Measurements from ENCODE around the gene PSMB5.
"Not testable (repeated sequence)": the region's sequence is repeated elsewhere in the genome, so short reads cannot be mapped to it uniquely, and the experiment has no call there.

PSMB5 gene

GRCh38 chr14:23006544-23007419, 27.9 kb downstream of the PSMB5 start:
- DNase-seq (ENCODE audit: low read depth): peak; percentile 99
- H3K4me3 ChIP-seq (ENCODE audit: low read depth, low read length): peak overlapping the region; percentile 82
- peak; percentile 48 for TF ChIP-seq CTCF (conservative IDR thresholded peaks at IDR 0.05; ENCODE audit: low read depth, low read length)

DNA sequence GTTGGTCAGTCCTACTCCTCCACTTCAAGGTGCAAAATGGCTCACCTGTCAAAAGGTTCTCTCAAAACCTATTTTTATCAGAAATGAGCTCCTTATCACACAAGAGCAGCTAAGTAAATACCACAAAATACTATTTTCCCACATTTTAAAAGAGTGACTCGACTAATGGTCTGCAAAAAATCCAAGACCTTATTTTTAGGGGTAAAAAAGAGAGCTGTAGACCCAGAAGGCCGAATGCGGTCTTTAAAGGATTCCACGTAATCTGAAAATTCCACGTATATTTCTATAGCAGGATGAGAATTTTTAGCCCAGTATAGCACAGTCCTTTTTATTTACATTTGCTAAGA, 28.5 kb downstream of the PSMB5 start:
- DNase-seq (ENCODE audit: low read depth): no peak
- TF ChIP-seq CTCF (conservative IDR thresholded peaks at IDR 0.05; ENCODE audit: low read depth, low read length): no peak
- H3K4me3 ChIP-seq (ENCODE audit: low read depth, low read length): peak overlapping the region; percentile 82

DNA sequence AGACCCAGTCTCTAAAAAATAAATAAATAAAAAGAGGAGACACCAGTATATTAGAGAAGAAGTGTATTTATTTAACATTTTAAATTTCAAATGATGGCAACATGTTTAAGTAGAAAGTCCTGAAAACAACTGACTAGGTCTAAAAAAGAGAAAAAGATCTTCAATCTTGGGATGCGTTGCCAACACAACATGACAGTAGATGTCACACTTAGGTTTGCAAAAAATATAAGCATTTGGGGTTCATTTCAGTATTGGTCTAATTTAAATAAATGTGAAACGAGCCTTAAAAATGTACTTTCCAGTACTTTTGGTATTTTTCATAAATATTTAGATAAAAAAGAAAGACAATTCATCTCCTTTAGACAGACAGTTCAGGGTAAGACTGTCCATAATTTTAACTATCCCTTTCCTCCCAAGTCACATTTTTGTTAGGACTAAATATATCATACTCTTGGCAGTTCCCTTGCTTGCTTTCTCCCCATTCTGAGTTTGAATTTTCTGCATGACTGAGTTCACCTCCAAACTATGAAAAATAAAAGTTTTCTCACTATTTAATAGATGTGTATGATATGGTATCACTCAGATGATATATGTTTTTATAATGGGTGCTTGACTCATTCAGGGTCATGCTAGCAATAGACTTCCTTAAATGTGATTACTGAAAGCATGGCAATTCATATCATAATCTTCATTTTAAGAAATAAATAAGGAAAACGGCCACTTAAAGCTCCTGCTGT, 29.1 kb downstream of the PSMB5 start:
- no peak for DNase-seq (ENCODE audit: low read depth)
- TF ChIP-seq CTCF (conservative IDR thresholded peaks at IDR 0.05; ENCODE audit: low read depth, low read length): no peak
- no peak overlapping the region for H3K4me3 ChIP-seq (ENCODE audit: low read depth, low read length)

DNA sequence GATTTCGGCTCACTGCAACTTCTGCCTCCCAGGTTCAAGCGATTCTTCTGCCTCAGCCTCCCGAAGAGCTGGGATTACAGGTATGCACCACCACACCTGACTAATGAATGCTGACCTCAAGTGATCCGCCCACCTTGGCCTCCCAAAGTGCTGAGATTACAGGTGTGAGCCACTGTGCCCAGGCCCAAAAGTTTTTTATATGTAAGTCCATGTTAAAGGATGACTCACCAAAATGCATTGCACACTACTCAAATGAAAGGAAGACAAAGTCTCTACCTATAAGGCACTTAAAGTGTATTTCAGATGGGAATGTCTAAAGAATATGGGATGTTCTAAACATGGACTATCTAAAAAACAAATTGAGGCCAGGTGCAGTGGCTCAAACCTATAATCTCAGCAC, 30.4 kb downstream of the PSMB5 start:
- not testable (repeated sequence) for DNase-seq (ENCODE audit: low read depth); H3K4me3 ChIP-seq (ENCODE audit: low read depth, low read length)

DNA sequence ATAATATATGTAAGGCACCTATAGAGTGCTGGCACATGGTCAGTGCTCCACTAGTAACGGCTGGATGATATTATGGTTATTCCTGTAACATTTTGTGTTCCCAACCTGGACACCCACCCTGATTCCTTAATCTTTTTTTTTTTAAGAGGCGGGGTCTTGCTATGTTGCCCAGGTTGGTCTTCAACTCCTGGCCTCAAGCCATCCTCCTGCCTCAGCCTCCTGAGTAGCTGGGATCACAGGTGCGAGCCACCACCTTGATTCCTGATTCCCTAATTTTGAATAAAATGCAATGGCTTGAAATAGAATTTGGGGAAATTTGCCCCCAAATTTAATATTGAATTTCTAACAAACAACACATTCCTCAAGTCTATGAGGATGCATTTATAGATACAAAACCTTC, 32.1 kb downstream of the PSMB5 start:
- no peak overlapping the region for H3K4me3 ChIP-seq (ENCODE audit: low read depth, low read length)
- no peak for TF ChIP-seq CTCF (conservative IDR thresholded peaks at IDR 0.05; ENCODE audit: low read depth, low read length)
- no peak for DNase-seq (ENCODE audit: low read depth)

GRCh38 chr14:23000860-23001259, 33.8 kb downstream of the PSMB5 start:
- no peak for TF ChIP-seq CTCF (conservative IDR thresholded peaks at IDR 0.05; ENCODE audit: low read depth, low read length)
- no peak overlapping the region for H3K4me3 ChIP-seq (ENCODE audit: low read depth, low read length)
- DNase-seq (ENCODE audit: low read depth): no peak

DNA sequence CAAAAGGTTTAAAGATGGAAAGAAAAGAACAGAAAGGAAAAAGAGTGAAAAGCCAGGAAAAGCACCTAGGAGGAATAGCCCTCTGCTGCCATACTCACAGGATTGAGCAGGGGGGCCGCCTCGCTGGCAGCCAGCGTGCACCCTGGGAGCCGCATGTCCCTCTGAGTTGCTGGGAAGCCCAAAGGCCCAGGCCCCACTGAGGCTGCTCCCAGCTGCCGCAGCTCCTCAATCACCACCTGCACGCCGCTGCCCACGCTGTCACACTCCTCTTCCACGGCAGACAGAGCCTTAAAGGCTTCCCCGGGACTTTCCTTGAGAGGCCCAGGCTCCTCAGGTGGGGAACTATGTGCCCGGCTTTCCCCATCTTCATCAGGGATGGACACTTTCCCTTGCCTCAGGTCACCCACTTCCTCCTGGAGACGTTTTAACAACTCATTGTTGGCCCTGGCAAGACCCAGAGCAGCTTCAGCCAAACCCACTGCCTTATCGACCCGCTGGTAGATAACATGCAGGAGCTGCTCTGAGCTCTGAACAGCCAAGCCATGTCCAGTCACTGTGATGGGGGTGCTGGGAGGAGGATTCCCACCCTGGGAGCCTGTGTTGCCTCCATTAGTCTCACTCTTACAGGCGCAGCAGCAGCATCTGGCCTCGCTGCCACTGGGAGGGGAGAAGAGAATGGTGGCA, 36.2 kb downstream of the PSMB5 start:
- DNase-seq (ENCODE audit: low read depth): no peak
- TF ChIP-seq CTCF (conservative IDR thresholded peaks at IDR 0.05; ENCODE audit: low read depth, low read length): no peak
- H3K4me3 ChIP-seq (ENCODE audit: low read depth, low read length): no peak overlapping the region
